OCI-LY7 (cell line): ENCODE data around the gene CDC42EP3. TPM values are rescaled to one million over a fixed set of nuclear protein-coding genes. Genes with fewer than 3 reads are reported as not detected.

ENCODE experiments used
- BruUV-seq: library from RNA; stranded (reverse); fragments of 400-500 nt; replicated peaks from 2 replicates; lab custom pipeline; 2021; lab: Mats Ljungman, UMichigan
- CTCF ChIA-PET: fragments of 300-600 bp; sonication (Branson Sonifier 250); formaldehyde crosslinking; loops from one replicate; lab custom pipeline; 2022; ENCODE audit warnings: antibody characterized with exemption; ENCODE audit not compliant: unreplicated experiment; lab: Charles Lee
- POLR2A ChIA-PET: fragments of 300-600 bp; sonication (Branson Sonifier 250); formaldehyde crosslinking; loops from one replicate; lab custom pipeline; 2022; ENCODE audit warnings: antibody characterized with exemption; lab: Charles Lee
- DNase-seq: peaks from one replicate; pipeline ENCODE4 v3.0.0-alpha.2; 2015; ENCODE audit warnings: low spot score
- H2AFZ ChIP-seq: fragments of 200-600 bp; sonication (generic), shearing (Covaris generic); 2 replicates; pipeline ENCODE4 v1.6.1; 2014; ENCODE audit warnings: mild to moderate bottlenecking, antibody characterized with exemption, low read length, moderate library complexity
- H3K27ac ChIP-seq: fragments of 200-600 bp; sonication (generic); 2 replicates; pipeline ENCODE4 v1.5.1; 2014; ENCODE audit warnings: mixed run types, low read depth, mild to moderate bottlenecking, moderate library complexity, low read length, inconsistent platforms; ENCODE audit not compliant: poor library complexity, severe bottlenecking
- H3K36me3 ChIP-seq: fragments of 200-600 bp; sonication (generic); 2 replicates; pipeline ENCODE4 v1.6.1; 2014; ENCODE audit warnings: mild to moderate bottlenecking, antibody characterized with exemption, low read length, moderate library complexity, mixed read lengths; ENCODE audit not compliant: insufficient read depth
- H3K4me1 ChIP-seq: fragments of 200-600 bp; sonication (generic); 2 replicates; pipeline ENCODE4 v1.5.1; 2014; ENCODE audit warnings: mild to moderate bottlenecking, low read length; ENCODE audit not compliant: insufficient read depth, poor library complexity, severe bottlenecking
- H3K4me2 ChIP-seq: fragments of 200-600 bp; sonication (generic); 2 replicates; pipeline ENCODE4 v1.6.1; 2014; ENCODE audit warnings: mild to moderate bottlenecking, low read length
- H3K4me3 ChIP-seq: fragments of 200-600 bp; sonication (generic); 2 replicates; pipeline ENCODE4 v1.5.1; 2014; ENCODE audit warnings: mild to moderate bottlenecking, low read depth, low read length; ENCODE audit not compliant: poor library complexity, severe bottlenecking
- H3K79me2 ChIP-seq: fragments of 200-600 bp; sonication (generic); 2 replicates; pipeline ENCODE4 v1.6.1; 2016; ENCODE audit warnings: low read depth, mild to moderate bottlenecking, low read length, moderate library complexity, mixed read lengths; ENCODE audit not compliant: insufficient read depth
- H3K9me2 ChIP-seq: fragments of 200-600 bp; sonication (generic); 2 replicates; pipeline ENCODE4 v1.6.1; 2016; ENCODE audit warnings: mild to moderate bottlenecking, low read length, mixed read lengths; ENCODE audit not compliant: insufficient read depth
- H3K9me3 ChIP-seq: fragments of 200-600 bp; sonication (generic); 2 replicates; pipeline ENCODE4 v1.6.1; 2014; ENCODE audit warnings: mild to moderate bottlenecking, mixed run types, low read length, mixed read lengths
- H4K20me1 ChIP-seq: fragments of 200-600 bp; sonication (generic); 2 replicates; pipeline ENCODE4 v1.6.1; 2014; ENCODE audit warnings: mild to moderate bottlenecking, antibody characterized with exemption, low read length, moderate library complexity, mixed read lengths; ENCODE audit not compliant: insufficient read depth
- EZH2phosphoT487 ChIP-seq: fragments of 200-600 bp; sonication (generic); IDR thresholded peaks from 2 replicates; pipeline ENCODE4 v1.6.1; 2018; ENCODE audit warnings: low read depth, borderline replicate concordance, mild to moderate bottlenecking, mixed run types, antibody characterized with exemption, low read length, moderate library complexity, mixed read lengths
- intact Hi-C: fragments of 100-400 bp; cut with micrococcal nuclease; formaldehyde crosslinking; loops from one replicate; pipeline ENCODE4 v1.10.0; 2022; ENCODE audit not compliant: unreplicated experiment
- total RNA-seq, 2 experiments: library from RNA; depleted of rRNA in 1 of 2; stranded (reverse); fragments of >200 nt in 1 of 2; shearing (Covaris generic) in 1 of 2; gene quantifications; 2 replicates each; pipeline ENCODE4 v1.2.3, GENCODE V29; 2014 to 2022
- TF ChIP-seq, protein P1 (sequence below): fragments of 200-600 bp; sonication (generic); conservative IDR thresholded peaks from 2 replicates; pipeline ENCODE4 v1.5.1; 2014; ENCODE audit warnings: mild to moderate bottlenecking, antibody characterized with exemption, low read length, moderate library complexity, mixed read lengths

CDC42EP3 gene
- total RNA-seq, 2 experiments from 2014 or later: 7.2 to 22.9 TPM

DNA sequence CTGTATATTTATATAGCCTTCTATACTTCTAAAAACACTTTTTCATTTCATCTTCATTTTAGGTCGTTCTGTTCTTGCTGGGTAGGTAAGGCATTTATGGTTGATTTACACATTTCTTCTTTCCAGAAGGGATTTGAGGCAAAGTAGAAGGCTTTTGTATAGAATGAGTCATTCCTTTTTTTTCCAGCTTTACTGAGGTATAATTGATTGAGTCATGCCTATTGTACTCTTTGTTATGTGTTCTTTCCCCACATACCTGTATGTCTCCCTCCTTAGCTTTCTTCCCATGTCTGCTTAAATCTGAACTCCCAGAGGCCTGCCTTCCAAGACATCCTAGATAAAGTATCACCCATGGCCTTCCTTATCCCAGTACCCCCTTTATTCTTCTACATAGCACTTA, 4.8 kb upstream of the CDC42EP3 start:
- no peak overlapping the region for H3K4me2 ChIP-seq
- H3K27ac ChIP-seq: no peak overlapping the region
- intact Hi-C loops: no loop called here
- POLR2A ChIA-PET: no interaction called here
- no peaks in the 10 kb centered on the region for H3K36me3 ChIP-seq
- CTCF ChIA-PET: no interaction called here
- H3K9me3 ChIP-seq: no peaks in the 10 kb centered on the region
- no peaks in the 10 kb centered on the region for H4K20me1 ChIP-seq
- no peak overlapping the region for H2AFZ ChIP-seq
- DNase-seq: no peak
- BruUV-seq: no TSS peak
- TF ChIP-seq, protein P1, sequence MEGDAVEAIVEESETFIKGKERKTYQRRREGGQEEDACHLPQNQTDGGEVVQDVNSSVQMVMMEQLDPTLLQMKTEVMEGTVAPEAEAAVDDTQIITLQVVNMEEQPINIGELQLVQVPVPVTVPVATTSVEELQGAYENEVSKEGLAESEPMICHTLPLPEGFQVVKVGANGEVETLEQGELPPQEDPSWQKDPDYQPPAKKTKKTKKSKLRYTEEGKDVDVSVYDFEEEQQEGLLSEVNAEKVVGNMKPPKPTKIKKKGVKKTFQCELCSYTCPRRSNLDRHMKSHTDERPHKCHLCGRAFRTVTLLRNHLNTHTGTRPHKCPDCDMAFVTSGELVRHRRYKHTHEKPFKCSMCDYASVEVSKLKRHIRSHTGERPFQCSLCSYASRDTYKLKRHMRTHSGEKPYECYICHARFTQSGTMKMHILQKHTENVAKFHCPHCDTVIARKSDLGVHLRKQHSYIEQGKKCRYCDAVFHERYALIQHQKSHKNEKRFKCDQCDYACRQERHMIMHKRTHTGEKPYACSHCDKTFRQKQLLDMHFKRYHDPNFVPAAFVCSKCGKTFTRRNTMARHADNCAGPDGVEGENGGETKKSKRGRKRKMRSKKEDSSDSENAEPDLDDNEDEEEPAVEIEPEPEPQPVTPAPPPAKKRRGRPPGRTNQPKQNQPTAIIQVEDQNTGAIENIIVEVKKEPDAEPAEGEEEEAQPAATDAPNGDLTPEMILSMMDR: no peak
- H3K4me3 ChIP-seq: no peak overlapping the region
- H3K9me2 ChIP-seq: no peaks in the 10 kb centered on the region
- H3K4me1 ChIP-seq: peaks cover 15% of the 10 kb centered on the region
- H3K79me2 ChIP-seq: no peaks in the 10 kb centered on the region

DNA sequence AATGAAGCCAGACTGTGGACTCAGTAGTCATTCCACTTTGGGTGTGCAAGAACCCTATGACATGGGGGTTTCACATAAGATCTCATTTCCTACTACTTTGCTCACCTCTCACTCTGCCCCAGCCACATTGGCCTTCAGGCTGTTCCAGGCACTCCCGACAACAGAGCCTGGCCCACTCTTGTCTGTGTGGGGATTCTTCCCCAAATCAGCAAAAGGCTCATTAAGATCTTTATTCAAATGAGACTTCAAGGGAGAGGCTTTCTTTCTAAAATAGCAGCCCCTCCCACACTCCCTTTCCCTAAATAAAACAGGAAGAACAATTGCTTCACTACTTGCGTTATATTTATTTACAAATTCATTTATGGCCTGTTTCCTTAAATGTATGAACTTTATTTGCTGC, 3.5 kb upstream of the CDC42EP3 start:
- Histone ChIP-seq H2AFZ (peak overlapping the region; percentile 48; the same call in 1 of the 2 replicates), H3K4me2 (no peak overlapping the region), H3K9me2 (no peaks in the 10 kb centered on the region), H3K9me3 (no peaks in the 10 kb centered on the region), H4K20me1 (0 out of 2 replicates have a peak, but pooled peaks cover 7% of the 10 kb centered on the region), H3K4me1 (peaks cover 23% of the 10 kb centered on the region), H3K4me3 (no peak overlapping the region), H3K79me2 (peaks cover 8% of the 10 kb centered on the region; the same call in 1 of the 2 replicates), H3K27ac (no peak overlapping the region), H3K36me3 (no peaks in the 10 kb centered on the region)
- no TSS peak for BruUV-seq
- TF ChIP-seq, protein P1: no peak
- no peak for TF ChIP-seq EZH2phosphoT487
- ChIA-PET CTCF (interaction anchor here (1.0 kb wide), 1 partner anchor 86 kb away, joined by 4 read pairs; no protein-coding TSS in a partner anchor), POLR2A (interaction anchor here (0.5 to 1.4 kb wide), 4 partner anchors 20 to 538 kb away, joined by 3 read pairs; no protein-coding TSS in a partner anchor)
- DNase-seq: no peak
- intact Hi-C loops: loop anchor here (5.0 kb wide), 3 partner anchors 123 to 708 kb away; partner anchors contain the start of gene STRN

DNA sequence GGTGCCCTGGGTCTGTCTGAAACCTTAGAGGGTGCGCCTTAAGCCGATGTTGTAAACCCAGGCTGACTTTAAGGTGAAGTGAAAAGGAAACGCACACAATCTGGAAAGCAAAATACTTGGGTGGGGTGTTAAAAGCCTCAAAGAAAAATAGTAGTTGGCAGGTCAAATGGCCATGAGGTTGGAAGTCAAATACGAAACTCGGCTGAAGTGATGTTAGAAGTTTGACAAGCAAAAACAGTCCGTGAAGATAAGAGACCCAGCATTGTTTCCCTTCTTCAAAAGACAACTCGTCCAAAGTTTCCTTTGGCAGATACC, 1.4 kb upstream of the CDC42EP3 start:
- no peak for DNase-seq
- ChIA-PET POLR2A (interaction anchor here (0.6 to 3.2 kb wide), 5 partner anchors 13 to 336 kb away, joined by 3 to 12 read pairs (median 4); no protein-coding TSS in a partner anchor), CTCF (no interaction called here)
- Histone ChIP-seq H3K4me3 (peak overlapping the region; percentile 94), H3K4me1 (peaks cover 41% of the 10 kb centered on the region), H2AFZ (peak overlapping the region; percentile 66), H3K9me2 (no peaks in the 10 kb centered on the region), H3K79me2 (peaks cover 16% of the 10 kb centered on the region; the same call in 1 of the 2 replicates), H3K4me2 (peak overlapping the region; percentile 98), H4K20me1 (0 out of 2 replicates have a peak, but pooled peaks cover 7% of the 10 kb centered on the region), H3K27ac (peak overlapping the region; percentile 59), H3K9me3 (no peaks in the 10 kb centered on the region), H3K36me3 (no peaks in the 10 kb centered on the region)
- no peak for TF ChIP-seq EZH2phosphoT487
- TF ChIP-seq, protein P1: no peak
- no TSS peak for BruUV-seq
- intact Hi-C loops: loop anchor here (1.0 to 5.0 kb wide), 4 partner anchors 19 to 706 kb away; partner anchors contain the start of gene STRN
